SIG-M5 treated with dmso at 0.1 percent for 504 hours (cell line): Measurements from ENCODE around the gene CALML3.

Source experiments
- DNase-seq: peaks from one replicate; lab custom pipeline; 2025; ENCODE audit not compliant: unreplicated experiment; lab: John Stamatoyannopoulos, UW

Gene CALML3

GRCh38 chr10:5565671-5566581, 41.2 kb downstream of the CALML3 start:
- no peak for DNase-seq

GRCh38 chr10:5566614-5567013, 41.9 kb downstream of the CALML3 start:
- no peak for DNase-seq

GRCh38 chr10:5567477-5567876, 42.7 kb downstream of the CALML3 start:
- no peak for DNase-seq

DNA sequence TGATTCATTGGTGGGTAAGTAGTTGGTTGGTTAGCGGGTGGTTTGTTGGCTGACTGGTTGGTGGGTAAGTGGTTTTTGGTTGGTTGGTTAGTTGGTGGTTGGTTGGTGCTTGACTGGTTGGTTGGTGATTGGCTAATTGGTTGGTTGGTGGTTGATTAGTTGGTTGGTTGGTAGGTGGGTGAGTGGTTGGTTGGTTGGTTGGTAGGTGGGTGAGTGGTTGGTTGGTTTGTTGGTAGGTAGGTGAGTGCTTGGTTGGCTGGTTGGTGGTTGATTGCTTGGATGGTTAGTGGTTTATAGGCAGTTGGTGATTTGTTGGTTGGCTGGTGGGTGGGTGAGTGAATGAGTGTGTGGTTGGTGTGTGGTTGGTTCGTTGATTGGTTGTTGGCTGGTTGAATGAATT, 44.2 kb downstream of the CALML3 start:
- DNase-seq: no peak

- DNase-seq: no peak
These were observed 44.8 kb downstream of the CALML3 start for GRCh38 chr10:5569568-5569967.

GRCh38 chr10:5570007-5570655, 45.4 kb downstream of the CALML3 start:
- DNase-seq: no peak

GRCh38 chr10:5570979-5571810, 46.4 kb downstream of the CALML3 start:
- no peak for DNase-seq

DNA sequence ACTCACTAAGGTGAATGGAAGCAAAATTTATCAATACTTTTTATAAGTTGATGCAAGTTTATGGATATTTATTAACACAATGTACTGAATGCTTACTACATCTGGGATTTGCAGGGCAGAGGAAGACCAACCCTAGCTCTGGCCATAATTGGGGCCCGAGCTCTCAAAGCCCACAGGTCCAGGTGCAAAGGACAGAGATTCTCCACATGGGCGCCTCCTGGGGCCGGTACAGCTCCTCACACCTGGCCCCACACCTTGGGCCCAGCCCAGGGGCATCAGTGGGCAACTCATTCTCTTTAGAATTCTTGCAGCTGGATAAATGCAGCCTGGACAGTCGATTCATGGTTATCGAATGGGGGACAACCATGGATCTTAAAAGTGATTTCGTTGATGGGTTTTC, 47.1 kb downstream of the CALML3 start:
- DNase-seq: no peak

- no peak for DNase-seq
These were observed 48.7 kb downstream of the CALML3 start for GRCh38 chr10:5573319-5573950.

GRCh38 chr10:5573968-5574641, 49.3 kb downstream of the CALML3 start:
- DNase-seq: no peak

DNA sequence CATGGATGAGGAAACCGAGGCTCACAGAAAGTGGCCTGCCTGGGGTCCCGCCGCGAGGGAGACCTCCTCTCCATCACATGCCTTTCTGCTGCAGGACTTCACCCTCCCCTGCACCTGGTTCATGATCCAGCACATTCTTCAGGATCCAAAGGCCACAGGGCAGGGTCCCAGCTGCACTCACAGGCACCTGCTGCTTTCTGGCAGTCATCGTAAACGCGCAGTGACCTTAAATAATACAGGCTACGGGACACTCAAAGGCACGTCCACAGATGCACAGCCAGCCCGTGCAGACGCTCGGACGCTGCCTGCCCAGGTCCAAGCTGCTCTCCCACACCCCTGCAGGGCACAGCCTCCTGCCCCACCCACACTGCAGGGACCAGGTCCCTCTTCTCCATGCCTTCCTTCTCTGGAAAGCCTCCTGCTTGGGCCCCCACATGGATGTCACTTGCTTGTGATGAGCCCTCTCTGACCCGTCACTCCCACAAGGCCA, 49.9 kb downstream of the CALML3 start:
- DNase-seq: no peak

DNA sequence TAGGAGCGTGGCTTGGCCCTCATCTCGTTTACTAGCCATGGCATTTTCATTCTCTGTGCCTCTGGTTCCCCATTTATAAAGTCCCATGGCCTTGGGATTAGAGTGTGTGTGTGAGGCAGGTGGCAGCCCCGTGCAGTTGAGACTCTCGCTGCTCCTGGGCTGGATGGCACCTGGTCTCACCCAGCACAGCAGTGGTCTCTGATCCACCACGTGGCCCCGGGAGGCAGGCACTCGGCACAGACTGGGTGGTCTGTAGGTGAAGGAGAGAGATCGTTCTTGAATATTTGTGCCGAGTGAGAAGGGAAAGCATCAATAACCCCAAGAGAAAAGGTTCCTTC, 50.4 kb downstream of the CALML3 start:
- DNase-seq: no peak

- DNase-seq: no peak
These were observed 50.9 kb downstream of the CALML3 start for GRCh38 chr10:5575482-5576153.

GRCh38 chr10:5576154-5576748, 51.5 kb downstream of the CALML3 start:
- no peak for DNase-seq
